H1 (cell line): Measurements from ENCODE around the gene SMIM35. TPM values are rescaled to one million over a fixed set of nuclear protein-coding genes. Genes with fewer than 3 reads are reported as not detected.

Source experiments
- CTCF ChIA-PET: fragments of 300-600 bp; sonication (Branson Sonifier 250); formaldehyde crosslinking; loops from one replicate; lab custom pipeline; 2021; ENCODE audit not compliant: partially characterized antibody; lab: Charles Lee
- POLR2A ChIA-PET: fragments of 300-600 bp; sonication (Branson Sonifier 250); formaldehyde crosslinking; loops from one replicate; lab custom pipeline; 2021; ENCODE audit warnings: inconsistent platforms; ENCODE audit not compliant: partially characterized antibody; lab: Charles Lee
- DNase-seq, 2 experiments: peaks; one replicate each; pipeline versions ENCODE4 v3.0.0 to v3.0.0-alpha.2; 2010 to 2022; ENCODE audit warnings: low spot score in 2 of 2, low read depth in 1 of 2, mixed read lengths in 1 of 2
- FAIRE-seq: peaks from 2 replicates; lab custom pipeline; 2011; peaks lifted over from hg19 to GRCh38; lab: Jason Lieb, UNC
- H2AFZ ChIP-seq: 2 replicates; pipeline ENCODE4 v1.8.1; 2012; ENCODE audit warnings: low read length, inconsistent platforms
- H2AK5ac ChIP-seq: 2 replicates; pipeline ENCODE4 v1.6.1; 2013; ENCODE audit warnings: low read depth, low read length
- H2BK120ac ChIP-seq: replicated peaks from 2 replicates; pipeline ENCODE3; 2013; ENCODE audit warnings: low read depth, low read length, inconsistent platforms
- H2BK12ac ChIP-seq: 2 replicates; pipeline ENCODE4 v1.6.1; 2013; ENCODE audit warnings: low read depth, low read length
- H2BK15ac ChIP-seq: 2 replicates; pipeline ENCODE4 v1.6.1; 2013; ENCODE audit warnings: low read length
- H2BK20ac ChIP-seq: 2 replicates; pipeline ENCODE4 v1.6.1; 2013; ENCODE audit warnings: low read length
- H2BK5ac ChIP-seq: 2 replicates; pipeline ENCODE4 v1.6.1; 2013; ENCODE audit warnings: low read depth, low read length
- H3K14ac ChIP-seq: 2 replicates; pipeline ENCODE4 v1.6.1; 2013; ENCODE audit warnings: inconsistent platforms; ENCODE audit not compliant: insufficient read length
- H3K18ac ChIP-seq: 2 replicates; pipeline ENCODE4 v1.6.1; 2013; ENCODE audit warnings: low read length; ENCODE audit errors: extremely low read depth
- H3K23ac ChIP-seq: 2 replicates; pipeline ENCODE4 v1.6.1; 2013; ENCODE audit warnings: inconsistent platforms; ENCODE audit not compliant: insufficient read length
- H3K23me2 ChIP-seq: 2 replicates; pipeline ENCODE4 v1.6.1; 2013; ENCODE audit warnings: low read depth, low read length
- H3K27ac ChIP-seq: 2 replicates; pipeline ENCODE4 v1.6.1; 2011; ENCODE audit warnings: low read depth, low read length, inconsistent platforms
- H3K27me3 ChIP-seq, 4 experiments: replicated peaks in 1 of 4; 1 replicate in 1 of 4; 2 replicates in 3 of 4; pipeline versions ENCODE4 v1.6.1 to v1.8.1; 2011 to 2013; ENCODE audit warnings: low read length in 3 of 4, mild to moderate bottlenecking in 3 of 4, inconsistent platforms in 2 of 4, mixed read lengths in 2 of 4, moderate library complexity in 1 of 4; ENCODE audit not compliant: control insufficient read depth in 3 of 4, insufficient read depth in 3 of 4; ENCODE audit errors: extremely low read depth in 1 of 4
- H3K36me3 ChIP-seq, 4 experiments: 2 replicates each; pipeline versions ENCODE4 v1.6.1 to v1.8.1; 2011 to 2013; ENCODE audit warnings: mild to moderate bottlenecking in 4 of 4, low read length in 3 of 4, moderate library complexity in 2 of 4, control low read depth in 1 of 4, inconsistent platforms in 1 of 4; ENCODE audit not compliant: insufficient read depth in 4 of 4, control insufficient read depth in 2 of 4
- H3K4ac ChIP-seq: replicated peaks from 2 replicates; pipeline ENCODE3; 2013; ENCODE audit warnings: low read length, low read depth, mixed read lengths, inconsistent platforms; ENCODE audit not compliant: insufficient read length
- H3K4me1 ChIP-seq, 4 experiments: replicated peaks in 1 of 4; 1 replicate in 1 of 4; 2 replicates in 3 of 4; pipeline versions ENCODE4 v1.6.1 to v1.8.1; 2011 to 2013; ENCODE audit warnings: low read length in 3 of 4, inconsistent platforms in 2 of 4, mixed read lengths in 1 of 4; ENCODE audit not compliant: insufficient read depth in 4 of 4, control insufficient read depth in 3 of 4
- H3K4me2 ChIP-seq, 2 experiments: 2 replicates each; pipeline versions ENCODE4 v1.6.1 to v1.8.1; 2011 to 2013; ENCODE audit warnings: low read depth in 2 of 2, low read length in 2 of 2, control low read depth in 1 of 2, inconsistent platforms in 1 of 2, mild to moderate bottlenecking in 1 of 2; ENCODE audit not compliant: insufficient read depth in 1 of 2
- H3K4me3 ChIP-seq, 4 experiments: fragments of 200-600, 300-600 bp in 1 of 4; sonication (generic), shearing (Covaris generic), sonication (Bioruptor Twin) in 1 of 4; 2 replicates each; pipeline versions ENCODE4 v1.5.1 to v1.8.1; 2011 to 2016; ENCODE audit warnings: low read length in 4 of 4, low read depth in 3 of 4, control low read depth in 2 of 4, inconsistent platforms in 2 of 4, mild to moderate bottlenecking in 2 of 4, mixed read lengths in 1 of 4, moderate library complexity in 1 of 4; ENCODE audit not compliant: insufficient read depth in 2 of 4; ENCODE audit errors: extremely low read depth in 1 of 4
- H3K56ac ChIP-seq: replicated peaks from 2 replicates; pipeline ENCODE3; 2013; ENCODE audit warnings: low read depth, mild to moderate bottlenecking, mixed read lengths, low read length, inconsistent platforms; ENCODE audit not compliant: insufficient read length
- H3K79me1 ChIP-seq: 2 replicates; pipeline ENCODE4 v1.6.1; 2013; ENCODE audit warnings: low read depth, low read length, control low read depth
- H3K79me2 ChIP-seq, 2 experiments: 2 replicates each; pipeline versions ENCODE4 v1.6.1 to v1.8.1; 2012 to 2013; ENCODE audit warnings: low read length in 2 of 2, mild to moderate bottlenecking in 2 of 2, inconsistent platforms in 1 of 2; ENCODE audit not compliant: insufficient read depth in 2 of 2, control insufficient read depth in 1 of 2
- H3K9ac ChIP-seq, 4 experiments: replicated peaks in 1 of 4; 1 replicate in 1 of 4; 2 replicates in 3 of 4; pipeline versions ENCODE4 v1.6.1 to v1.8.1; 2011 to 2013; ENCODE audit warnings: low read depth in 3 of 4, low read length in 3 of 4, control low read depth in 2 of 4, mild to moderate bottlenecking in 2 of 4, moderate library complexity in 2 of 4, inconsistent platforms in 1 of 4; ENCODE audit errors: extremely low read depth in 1 of 4
- H3K9me3 ChIP-seq, 2 experiments: 2 replicates each; pipeline versions ENCODE4 v1.6.1 to v1.8.1; 2012 to 2013; ENCODE audit warnings: mild to moderate bottlenecking in 2 of 2, moderate library complexity in 2 of 2, control low read depth in 1 of 2, inconsistent platforms in 1 of 2, low read depth in 1 of 2, low read length in 1 of 2, mixed read lengths in 1 of 2; ENCODE audit not compliant: insufficient read depth in 2 of 2
- H4K20me1 ChIP-seq, 2 experiments: replicated peaks in 1 of 2; 2 replicates each; pipeline versions ENCODE3 to v1.8.1; 2011 to 2013; ENCODE audit warnings: inconsistent platforms in 2 of 2, low read length in 2 of 2, mild to moderate bottlenecking in 1 of 2; ENCODE audit not compliant: insufficient read depth in 2 of 2, control insufficient read depth in 1 of 2
- H4K5ac ChIP-seq: 2 replicates; pipeline ENCODE4 v1.6.1; 2013; ENCODE audit warnings: low read length, low read depth, mixed read lengths, inconsistent platforms; ENCODE audit not compliant: insufficient read length
- H4K8ac ChIP-seq: 2 replicates; pipeline ENCODE4 v1.8.0; 2013; ENCODE audit warnings: mild to moderate bottlenecking, moderate library complexity, low read length, inconsistent platforms; ENCODE audit not compliant: insufficient read depth; ENCODE audit errors: extremely low read depth
- H4K91ac ChIP-seq: replicated peaks from 2 replicates; pipeline ENCODE3; 2013; ENCODE audit warnings: low read length, mixed read lengths, inconsistent platforms; ENCODE audit not compliant: insufficient read length
- ATF3 ChIP-seq: IDR thresholded peaks from 2 replicates; pipeline ENCODE4 v1.6.1; 2011; ENCODE audit warnings: low read depth, mild to moderate bottlenecking, low read length; ENCODE audit not compliant: insufficient read depth
- BACH1 ChIP-seq: IDR thresholded peaks from 2 replicates; pipeline ENCODE4 v1.6.1; 2012; ENCODE audit warnings: low read length, improper control_type of control experiment
- CBX8 ChIP-seq: fragments of 300-800, 300-1000 bp; sonication (generic); IDR thresholded peaks from 2 replicates; pipeline ENCODE4 v1.7.1; 2016; ENCODE audit warnings: low read depth, low read length, borderline replicate concordance
- CEBPB ChIP-seq: IDR thresholded peaks from 2 replicates; pipeline ENCODE4 v1.6.1; 2012; ENCODE audit warnings: low read depth, low read length
- CHD2 ChIP-seq: IDR thresholded peaks from 2 replicates; pipeline ENCODE4 v1.6.1; 2012; ENCODE audit warnings: low read length, improper control_type of control experiment
- FOSL1 ChIP-seq: IDR thresholded peaks from 2 replicates; pipeline ENCODE4 v1.6.1; 2011; ENCODE audit warnings: mild to moderate bottlenecking, low read depth, low read length, moderate library complexity; ENCODE audit not compliant: insufficient read depth
- JUND ChIP-seq: IDR thresholded peaks from 2 replicates; pipeline ENCODE4 v1.6.1; 2011; ENCODE audit warnings: mild to moderate bottlenecking, improper control_type of control experiment, low read length
- KDM1A ChIP-seq: fragments of 200-600, 300-600 bp; sonication (generic); IDR thresholded peaks from 2 replicates; pipeline ENCODE4 v1.7.1; 2016; ENCODE audit warnings: mild to moderate bottlenecking, low read length, borderline replicate concordance
- KDM5A ChIP-seq: fragments of 200-600 bp; IDR thresholded peaks from 2 replicates; pipeline ENCODE4 v1.7.1; 2012; ENCODE audit warnings: mild to moderate bottlenecking, low read length, inconsistent platforms, mixed read lengths
- PHF8 ChIP-seq: fragments of 200-600 bp; sonication (generic); conservative IDR thresholded peaks from 2 replicates; pipeline ENCODE4 v1.7.1; 2012; ENCODE audit warnings: low read depth, mild to moderate bottlenecking, inconsistent platforms, low read length, moderate library complexity
- RXRA ChIP-seq: IDR thresholded peaks from 2 replicates; pipeline ENCODE4 v1.6.1; 2011; ENCODE audit warnings: low read depth, mild to moderate bottlenecking, low read length, moderate library complexity; ENCODE audit not compliant: insufficient read depth
- SIN3A ChIP-seq, 2 experiments: IDR thresholded peaks in 1 of 2; conservative IDR thresholded peaks in 1 of 2; 2 replicates each; pipeline ENCODE4 v1.6.1; 2011 to 2012; ENCODE audit warnings: low read length in 2 of 2, improper control_type of control experiment in 1 of 2, low read depth in 1 of 2, mild to moderate bottlenecking in 1 of 2
- SUZ12 ChIP-seq: fragments of 200-600 bp; sonication (generic); IDR thresholded peaks from 2 replicates; pipeline ENCODE4 v1.6.1; 2012; ENCODE audit warnings: mild to moderate bottlenecking, inconsistent platforms, low read length, moderate library complexity, mixed read lengths
- YY1 ChIP-seq: IDR thresholded peaks from 2 replicates; pipeline ENCODE4 v1.6.1; 2011; ENCODE audit warnings: low read depth, mild to moderate bottlenecking, low read length
- WGBS, 2 experiments: shearing (Covaris generic) in 1 of 2; methylation state at CpG; one replicate each; pipeline versions ENCODE4 v1.1.6 to v1.1.7; 2013 to 2015; ENCODE audit warnings: low lambda C conversion rate in 2 of 2, mixed read lengths in 2 of 2, inconsistent platforms in 1 of 2, low coverage in 1 of 2, missing lambda C conversion rate in 1 of 2; ENCODE audit not compliant: insufficient replicate concordance in 2 of 2, insufficient coverage in 1 of 2, insufficient read length in 1 of 2; ENCODE audit errors: extremely low coverage in 1 of 2, missing lambda C conversion rate in 1 of 2; 5-methylcytosine and 5-hydroxymethylcytosine counted together
- polyA plus RNA-seq, 7 experiments: library from polyadenylated mRNA; depleted of rRNA in 3 of 7; stranded (reverse) in 5 of 7; unstranded in 2 of 7; fragments of >200 nt in 5 of 7; fragments of 200-250 nt in 2 of 7; gene quantifications; 1 replicate in 5 of 7; 2 replicates in 1 of 7; 4 replicates in 1 of 7; pipeline versions ENCODE4 v1.2.1 to v1.2.3, GENCODE V29; 2011 to 2013; ENCODE audit warnings: missing spikeins in 2 of 7, mixed read lengths in 2 of 7
- total RNA-seq: library from RNA; stranded (reverse); fragmentation: NEBNext Ultra II Directional; extraction: Animal tissue kit (Norgen Biotek cat#: 25700); gene quantifications from 2 replicates; pipeline ENCODE4 v1.2.1, GENCODE V29; 2021

The SMIM35 gene
- total and polyA plus RNA-seq, 2 of the 8 experiments (the other 6 are each of a cell fraction or from before 2014, with no cell fraction given), result not detected

- no peak overlapping the region for H3K14ac ChIP-seq
- no peak overlapping the region for H3K56ac ChIP-seq
- no peaks in the 10 kb centered on the region for H3K23me2 ChIP-seq
- FAIRE-seq (no peak), DNase-seq (no peak)
- no peak overlapping the region for H2AFZ ChIP-seq
- H3K18ac ChIP-seq, result no peak overlapping the region
- no peaks in the 10 kb centered on the region for H3K9me3 ChIP-seq
- H3K4me3 ChIP-seq, result no peak overlapping the region
- H3K27me3 ChIP-seq, result no peaks in the 10 kb centered on the region
- H4K8ac ChIP-seq, result no peak overlapping the region
- no peak overlapping the region for H3K4ac ChIP-seq
- no peak overlapping the region for H3K4me2 ChIP-seq
- no peak overlapping the region for H3K27ac ChIP-seq
- H4K20me1 ChIP-seq, result no peaks in the 10 kb centered on the region
- POLR2A ChIA-PET, result interaction anchor here (0.6 kb wide), 1 partner anchor 40 kb away, joined by 4 read pairs; no protein-coding TSS in a partner anchor
- no peak overlapping the region for H4K5ac ChIP-seq
- no peaks in the 10 kb centered on the region for H3K79me1 ChIP-seq
- WGBS, 2 experiments, result 84% methylated on average over 5 of the region's 5 CpGs; no CpG with 5 or more reads in 1 of the 2 experiments
- H4K91ac ChIP-seq, result no peak overlapping the region
- CTCF ChIA-PET, result interaction anchor here (1.6 to 1.7 kb wide), 3 partner anchors 9 to 76 kb away, joined by 3 to 5 read pairs (median 3); no protein-coding TSS in a partner anchor
- no peaks in the 10 kb centered on the region for H3K4me1 ChIP-seq
- H3K9ac ChIP-seq, result no peak overlapping the region
- H2BK20ac ChIP-seq, result no peak overlapping the region
- no peak overlapping the region for H2BK12ac ChIP-seq
- no peak overlapping the region for H2BK120ac ChIP-seq
- no peaks in the 10 kb centered on the region for H3K36me3 ChIP-seq
- H2BK5ac ChIP-seq, result no peak overlapping the region
- no peak overlapping the region for H2AK5ac ChIP-seq
- no peak overlapping the region for H3K23ac ChIP-seq
- no peak overlapping the region for H2BK15ac ChIP-seq
- no peaks in the 10 kb centered on the region for H3K79me2 ChIP-seq
- no peak for TF ChIP-seq SUZ12
- TF ChIP-seq BACH1, result no peak
- TF ChIP-seq FOSL1, result no peak
- TF ChIP-seq SIN3A (conservative IDR thresholded peaks at IDR 0.05 in 1 of 2, IDR thresholded peaks at IDR 0.05 in 1 of 2; ENCODE audit: low read depth in 1 of 2, low read length in 2 of 2), result no peak
- TF ChIP-seq KDM5A, result no peak
- TF ChIP-seq CEBPB, result no peak
- no peak for TF ChIP-seq JUND
- no peak for TF ChIP-seq PHF8
- no peak for TF ChIP-seq KDM1A
- no peak for TF ChIP-seq ATF3
- no peak for TF ChIP-seq CBX8
- TF ChIP-seq CHD2, result no peak
- TF ChIP-seq RXRA, result no peak
- TF ChIP-seq YY1, result no peak
These were observed 109.7 kb downstream of the SMIM35 start for GRCh38 chr11:117977029-117977428.
